Skin epidermis (tissue), 12 donors: ENCODE measurements around the gene NAA15.
"Not testable (repeated sequence)": the region's sequence is repeated elsewhere in the genome, so short reads cannot be mapped to it uniquely, and the experiment has no call there.

Source experiments
- H3K27ac ChIP-seq, 21 experiments: fragments of 200-600 bp; sonication (generic) in 11 of 21; one replicate each; pipeline ENCODE4 v1.5.0; 2020; ENCODE audit warnings: mild to moderate bottlenecking in 3 of 21, inconsistent platforms in 2 of 21, moderate library complexity in 2 of 21
- H3K4me3 ChIP-seq, 7 experiments: fragments of 200-600 bp; sonication (generic) in 2 of 7; one replicate each; pipeline ENCODE4 v1.5.0; 2020; ENCODE audit warnings: inconsistent platforms in 2 of 7, mild to moderate bottlenecking in 2 of 7, moderate library complexity in 1 of 7

NAA15 gene

GRCh38 chr4:139420652-139421051 is 119.3 kb downstream of the NAA15 start:
- peak overlapping the region in 2 of 21 experiments; percentile 11 to 48 for H3K27ac ChIP-seq
- no peak overlapping the region for H3K4me3 ChIP-seq

GRCh38 chr4:139436122-139436521 is 134.8 kb downstream of the NAA15 start:
- no peak overlapping the region for H3K4me3 ChIP-seq
- H3K27ac ChIP-seq = no peak overlapping the region

- Histone ChIP-seq H3K27ac (no peak overlapping the region), H3K4me3 (no peak overlapping the region)
These were observed 136.8 kb downstream of the NAA15 start for GRCh38 chr4:139438141-139438540.

- H3K4me3 ChIP-seq = no peak overlapping the region
- H3K27ac ChIP-seq = no peak overlapping the region
These were observed 139.7 kb downstream of the NAA15 start for GRCh38 chr4:139441029-139441428.

GRCh38 chr4:139443661-139444060 is 142.4 kb downstream of the NAA15 start:
- Histone ChIP-seq H3K4me3 (no peak overlapping the region), H3K27ac (no peak overlapping the region)

GRCh38 chr4:139444881-139445280 is 143.6 kb downstream of the NAA15 start:
- H3K4me3 ChIP-seq = not testable (repeated sequence)

GRCh38 chr4:139447078-139447477 is 145.8 kb downstream of the NAA15 start:
- H3K27ac ChIP-seq, H3K4me3 ChIP-seq: not testable (repeated sequence)

More at GRCh38 chr4:139444881-139445280, 143.6 kb downstream of the NAA15 start:
- not testable (repeated sequence) for H3K27ac ChIP-seq

GRCh38 chr4:139450586-139450985 is 149.3 kb downstream of the NAA15 start:
- Histone ChIP-seq H3K27ac (no peak overlapping the region), H3K4me3 (no peak overlapping the region)

- no peak overlapping the region for H3K4me3 ChIP-seq
These were observed 150.7 kb downstream of the NAA15 start for GRCh38 chr4:139451997-139452396.

GRCh38 chr4:139453041-139453370 is 151.7 kb downstream of the NAA15 start:
- H3K4me3 ChIP-seq = peak overlapping the region; percentile 60 to 85 (median 72)
- peak overlapping the region; percentile 80 to 100 (median 96) for H3K27ac ChIP-seq

More at GRCh38 chr4:139451997-139452396, 150.7 kb downstream of the NAA15 start:
- peak overlapping the region in 6 of 21 experiments; percentile 92 to 99 (median 98) for H3K27ac ChIP-seq

GRCh38 chr4:139453371-139454110 is 152.2 kb downstream of the NAA15 start:
- H3K27ac ChIP-seq = peak overlapping the region; percentile 80 to 100 (median 96)

GRCh38 chr4:139454111-139455045 is 153.1 kb downstream of the NAA15 start, which contains the start of gene RAB33B:
Gene RAB33B (plus strand): TSS chr4:139454121. CDS start chr4:139454196, 75 bp downstream.
- H3K4me3 ChIP-seq = peak within 1 kb of the TSS; percentile 60 to 85 (median 72)
- H3K27ac ChIP-seq = peak within 1 kb of the TSS; percentile 80 to 100 (median 96)

More at GRCh38 chr4:139453371-139454110, 152.2 kb downstream of the NAA15 start:
- H3K4me3 ChIP-seq = peak overlapping the region; percentile 60 to 85 (median 72)

GRCh38 chr4:139455126-139455538 is 153.8 kb downstream of the NAA15 start:
- Histone ChIP-seq H3K27ac (peak overlapping the region in 5 of 21 experiments; percentile 22 to 99 (median 98)), H3K4me3 (peak overlapping the region in 5 of 7 experiments; percentile 60 to 85 (median 72))

GRCh38 chr4:139457318-139457717 is 156.0 kb downstream of the NAA15 start:
- Histone ChIP-seq H3K4me3 (no peak overlapping the region), H3K27ac (no peak overlapping the region)

- H3K27ac ChIP-seq = no peak overlapping the region
These were observed 157.2 kb downstream of the NAA15 start for GRCh38 chr4:139458543-139458942.

GRCh38 chr4:139458999-139459398 is 157.7 kb downstream of the NAA15 start:
- no peak overlapping the region for H3K4me3 ChIP-seq
- no peak overlapping the region for H3K27ac ChIP-seq

More at GRCh38 chr4:139458543-139458942, 157.2 kb downstream of the NAA15 start:
- H3K4me3 ChIP-seq = no peak overlapping the region

- Histone ChIP-seq H3K4me3 (no peak overlapping the region), H3K27ac (no peak overlapping the region)
These were observed 159.3 kb downstream of the NAA15 start for GRCh38 chr4:139460565-139460964.

- H3K4me3 ChIP-seq = no peak overlapping the region
- no peak overlapping the region for H3K27ac ChIP-seq
These were observed 159.8 kb downstream of the NAA15 start for GRCh38 chr4:139461022-139461628.

- H3K4me3 ChIP-seq, H3K27ac ChIP-seq: not testable (repeated sequence)
These were observed 163.2 kb downstream of the NAA15 start for GRCh38 chr4:139464512-139464911.

- H3K27ac ChIP-seq = no peak overlapping the region
- no peak overlapping the region for H3K4me3 ChIP-seq
These were observed 164.6 kb downstream of the NAA15 start for GRCh38 chr4:139465922-139466321.
